Ishikawa (cell line): ENCODE results near the gene KLHL36.

Experiments
- CEBPB ChIP-seq: IDR thresholded peaks from 2 replicates; pipeline ENCODE4 v1.6.1; 2012
- CREB1 ChIP-seq: IDR thresholded peaks from 2 replicates; pipeline ENCODE4 v1.6.1; 2012; ENCODE audit warnings: low read depth
- EGR1 ChIP-seq: IDR thresholded peaks from 2 replicates; pipeline ENCODE4 v1.6.1; 2012
- EP300 ChIP-seq: IDR thresholded peaks from 2 replicates; pipeline ENCODE4 v1.6.1; 2012; ENCODE audit warnings: borderline replicate concordance
- FOXM1 ChIP-seq: IDR thresholded peaks from 2 replicates; pipeline ENCODE4 v1.6.1; 2012; ENCODE audit warnings: low read depth, borderline replicate concordance
- RAD21 ChIP-seq: IDR thresholded peaks from 2 replicates; pipeline ENCODE4 v1.6.1; 2012; ENCODE audit warnings: low read depth
- REST ChIP-seq: IDR thresholded peaks from 2 replicates; pipeline ENCODE4 v1.6.1; 2012; ENCODE audit warnings: low read depth, mild to moderate bottlenecking
- TAF1 ChIP-seq: IDR thresholded peaks from 2 replicates; pipeline ENCODE4 v1.6.1; 2012; ENCODE audit warnings: low read depth, mild to moderate bottlenecking
- TCF12 ChIP-seq: IDR thresholded peaks from 2 replicates; pipeline ENCODE4 v1.6.1; 2012; ENCODE audit warnings: low read depth
- TEAD4 ChIP-seq: IDR thresholded peaks from 2 replicates; pipeline ENCODE4 v1.6.1; 2012
- YY1 ChIP-seq: IDR thresholded peaks from 2 replicates; pipeline ENCODE4 v1.6.1; 2012; ENCODE audit warnings: low read depth
- TF ChIP-seq, protein P1 (sequence below): IDR thresholded peaks from 2 replicates; pipeline ENCODE4 v1.6.1; 2012

GRCh38 chr16:84607694-84608093 is 40.6 kb upstream of the KLHL36 start:
- no peak for TF ChIP-seq REST
- TF ChIP-seq YY1, result no peak
- TF ChIP-seq EP300, result no peak
- TF ChIP-seq RAD21, result no peak
- TF ChIP-seq TEAD4, result no peak
- no peak for TF ChIP-seq FOXM1
- TF ChIP-seq TAF1, result no peak
- TF ChIP-seq CREB1, result no peak
- TF ChIP-seq CEBPB, result no peak
- TF ChIP-seq, protein P1, sequence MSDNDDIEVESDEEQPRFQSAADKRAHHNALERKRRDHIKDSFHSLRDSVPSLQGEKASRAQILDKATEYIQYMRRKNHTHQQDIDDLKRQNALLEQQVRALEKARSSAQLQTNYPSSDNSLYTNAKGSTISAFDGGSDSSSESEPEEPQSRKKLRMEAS, result no peak
- TF ChIP-seq TCF12, result no peak
- TF ChIP-seq EGR1, result no peak
